Esophagus squamous epithelium (tissue), 5 donors: ENCODE data around the gene FAM3C. TPM values are rescaled to one million over a fixed set of nuclear protein-coding genes. Genes with fewer than 3 reads are reported as not detected.
A peak's percentile ranks its signal among the peaks of the same experiment; 100 is the strongest.

Source experiments
- DNase-seq: peaks from one replicate; lab custom pipeline; 2025; lab: John Stamatoyannopoulos, UW
- H3K27ac ChIP-seq, 4 donors: fragments of 200-600 bp; sonication (generic); one replicate each; pipeline ENCODE4 v1.5.1; 2016 to 2019; ENCODE audit warnings: mild to moderate bottlenecking in 1 of 4
- H3K27me3 ChIP-seq, 4 donors: fragments of 200-600 bp; sonication (generic); 1 replicate in 3 of 4; 2 replicates in 1 of 4; pipeline versions ENCODE4 v1.5.1 to v1.6.0; 2017 to 2021; ENCODE audit warnings: antibody characterized with exemption in 1 of 4
- H3K36me3 ChIP-seq, 3 donors: fragments of 200-600 bp; sonication (generic); one replicate each; pipeline ENCODE4 v1.5.1; 2016 to 2019
- H3K4me1 ChIP-seq, 3 donors: fragments of 200-600 bp; sonication (generic); one replicate each; pipeline ENCODE4 v1.5.1; 2017 to 2019
- H3K4me3 ChIP-seq, 4 donors: fragments of 200-600 bp; sonication (generic); 1 replicate in 3 of 4; 2 replicates in 1 of 4; pipeline ENCODE4 v1.5.1; 2016 to 2019; ENCODE audit warnings: mild to moderate bottlenecking in 2 of 4, moderate library complexity in 1 of 4
- H3K9me3 ChIP-seq, 3 donors: fragments of 200-600 bp; sonication (generic); one replicate each; pipeline ENCODE4 v1.5.1; 2016 to 2019
- CTCF ChIP-seq, 6 experiments: fragments of 450-650 bp in 4 of 6; fragments of 200-600 bp in 2 of 6; sonication (generic) in 2 of 6; IDR thresholded peaks; one replicate each; pipeline ENCODE4 v1.5.1; 2016 to 2019; ENCODE audit warnings: antibody characterized with exemption in 6 of 6, mild to moderate bottlenecking in 4 of 6, moderate library complexity in 4 of 6
- POLR2A ChIP-seq, 4 donors: fragments of 450-650 bp; IDR thresholded peaks; one replicate each; pipeline ENCODE4 v1.6.1; 2017; ENCODE audit warnings: antibody characterized with exemption in 4 of 4, mild to moderate bottlenecking in 4 of 4, moderate library complexity in 3 of 4
- WGBS, 2 donors: methylation state at CpG; one replicate each; pipeline ENCODE4 v1.1.5; 2018; 5-methylcytosine and 5-hydroxymethylcytosine counted together
- intact Hi-C: fragments of 100-400 bp; cut with DNase I; formaldehyde crosslinking; loops from one replicate; pipeline ENCODE4 v1.15.0; 2022
- total RNA-seq, 4 donors: library from RNA; depleted of rRNA; stranded (reverse); fragments of >200 nt; gene quantifications; one replicate each; pipeline ENCODE4 v1.1.0, GENCODE V29; 2016
- donor health status: DM: yes; HTN: yes; CAD: no.

FAM3C gene
- total RNA-seq, 4 donors from 2014 or later = 21.8 to 48.1 (median 45.8) TPM

- WGBS, 2 donors = 52 to 54% methylated on average over 2 of the region's 2 CpGs
- TF ChIP-seq POLR2A (IDR thresholded peaks at IDR 0.05) (no peak), CTCF (IDR thresholded peaks at IDR 0.05) (no peak)
- no peak overlapping the region for H3K27ac ChIP-seq
- peaks cover 0 to 23% (median 7%) of the 10 kb centered on the region in 3 donors for H3K4me1 ChIP-seq
- intact Hi-C loops = no loop called here
- no peak for DNase-seq
- H3K27me3 ChIP-seq = no peaks in the 10 kb centered on the region
- no peaks in the 10 kb centered on the region for H3K9me3 ChIP-seq
- no peak overlapping the region for H3K4me3 ChIP-seq
- peaks cover 0 to 66% (median 0%) of the 10 kb centered on the region in 3 donors for H3K36me3 ChIP-seq
These were observed 24.2 kb downstream of the FAM3C start for GRCh38 chr7:121371883-121372282.

GRCh38 chr7:121371367-121371766, 24.7 kb downstream of the FAM3C start:
- H3K4me1 ChIP-seq = peaks cover 0 to 23% (median 7%) of the 10 kb centered on the region in 3 donors
- TF ChIP-seq POLR2A (IDR thresholded peaks at IDR 0.05) = no peak
- no peaks in the 10 kb centered on the region for H3K27me3 ChIP-seq
- no peaks in the 10 kb centered on the region for H3K9me3 ChIP-seq
- no peak overlapping the region for H3K27ac ChIP-seq
- peaks cover 0 to 61% (median 0%) of the 10 kb centered on the region in 3 donors for H3K36me3 ChIP-seq
- no peak overlapping the region for H3K4me3 ChIP-seq
- WGBS, 2 donors = 61 to 69% methylated on average over 1 of the region's 1 CpG
- no peak for DNase-seq
- intact Hi-C loops = no loop called here

- no peak overlapping the region for H3K27ac ChIP-seq
- H3K9me3 ChIP-seq = no peaks in the 10 kb centered on the region
- H3K27me3 ChIP-seq = no peaks in the 10 kb centered on the region
- DNase-seq = no peak
- peaks cover 0 to 53% (median 0%) of the 10 kb centered on the region in 3 donors for H3K36me3 ChIP-seq
- H3K4me1 ChIP-seq = peaks cover 0 to 23% (median 7%) of the 10 kb centered on the region in 3 donors
- intact Hi-C loops = loop anchor here (5.0 kb wide), 1 partner anchor 178 kb away; no protein-coding TSS in a partner anchor
- TF ChIP-seq CTCF (IDR thresholded peaks at IDR 0.05) = no peak
- no peak for TF ChIP-seq POLR2A (IDR thresholded peaks at IDR 0.05)
- WGBS, 2 donors = 18 to 42% methylated on average over 2 of the region's 2 CpGs
- H3K4me3 ChIP-seq = no peak overlapping the region
These were observed 26.6 kb downstream of the FAM3C start for GRCh38 chr7:121369462-121369861.

- no peaks in the 10 kb centered on the region for H3K9me3 ChIP-seq
- no peak for DNase-seq
- no peak for TF ChIP-seq POLR2A (IDR thresholded peaks at IDR 0.05)
- TF ChIP-seq CTCF (IDR thresholded peaks at IDR 0.05) = peak; percentile 67 to 89 (median 80)
- H3K4me1 ChIP-seq = peaks cover 0 to 9% (median 4%) of the 10 kb centered on the region in 3 donors
- H3K27ac ChIP-seq = no peak overlapping the region
- intact Hi-C loops = loop anchor here (5.0 kb wide), 1 partner anchor 180 kb away; no protein-coding TSS in a partner anchor
- H3K4me3 ChIP-seq = no peak overlapping the region
- H3K36me3 ChIP-seq = peaks cover 0 to 77% (median 0%) of the 10 kb centered on the region in 3 donors
- WGBS, 2 donors = 30 to 32% methylated on average over 2 of the region's 2 CpGs
- no peaks in the 10 kb centered on the region for H3K27me3 ChIP-seq
These were observed 29.2 kb downstream of the FAM3C start for GRCh38 chr7:121366852-121367431.

- no peak overlapping the region for H3K4me3 ChIP-seq
- TF ChIP-seq CTCF (IDR thresholded peaks at IDR 0.05) = no peak
- H3K36me3 ChIP-seq = peaks cover 0 to 94% (median 3%) of the 10 kb centered on the region in 3 donors
- no peak for DNase-seq
- intact Hi-C loops = no loop called here
- H3K27me3 ChIP-seq = no peaks in the 10 kb centered on the region
- H3K4me1 ChIP-seq = no peaks in the 10 kb centered on the region
- H3K27ac ChIP-seq = no peak overlapping the region
- no peaks in the 10 kb centered on the region for H3K9me3 ChIP-seq
- 75 to 90% methylated on average over 5 of the region's 5 CpGs for WGBS, 2 donors
These were observed 35.5 kb downstream of the FAM3C start for GRCh38 chr7:121360564-121360963.
